ENCODE data around the gene DCDC1.

DNA sequence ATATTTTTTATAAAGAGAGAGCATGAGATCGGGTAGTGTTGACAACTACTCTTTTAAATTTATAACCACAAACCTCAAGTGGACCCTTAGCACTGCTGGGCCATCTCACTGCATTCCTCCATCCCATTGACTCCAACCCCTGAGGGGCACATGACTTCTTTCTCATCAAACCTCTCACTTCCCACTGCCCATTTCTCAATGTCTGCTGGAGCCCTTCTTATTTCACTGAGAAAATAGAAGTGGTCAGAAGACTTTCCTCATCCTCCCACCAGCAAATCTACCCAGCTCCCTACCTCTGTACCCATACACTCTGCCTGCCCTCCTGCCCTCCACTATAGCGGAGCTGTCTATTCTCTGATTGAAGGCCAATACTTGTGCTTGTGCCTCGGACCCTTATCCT is 412.8 kb downstream of the DCDC1 start:
- TF ChIP-seq CTCF (IDR thresholded peaks at IDR 0.05; ENCODE audit: low read depth, low read length): no peak
- TF ChIP-seq EZH2phosphoT487 (IDR thresholded peaks at IDR 0.05; ENCODE audit: low read depth): no peak
